ENCODE results near the gene ERP44. TPM values are rescaled to one million over a fixed set of nuclear protein-coding genes. Genes with fewer than 3 reads are reported as not detected.

Gene ERP44
- total and polyA plus RNA-seq, 7 experiments from 2014 or later: 9.8 to 38.2 (median 16.0) TPM

DNA sequence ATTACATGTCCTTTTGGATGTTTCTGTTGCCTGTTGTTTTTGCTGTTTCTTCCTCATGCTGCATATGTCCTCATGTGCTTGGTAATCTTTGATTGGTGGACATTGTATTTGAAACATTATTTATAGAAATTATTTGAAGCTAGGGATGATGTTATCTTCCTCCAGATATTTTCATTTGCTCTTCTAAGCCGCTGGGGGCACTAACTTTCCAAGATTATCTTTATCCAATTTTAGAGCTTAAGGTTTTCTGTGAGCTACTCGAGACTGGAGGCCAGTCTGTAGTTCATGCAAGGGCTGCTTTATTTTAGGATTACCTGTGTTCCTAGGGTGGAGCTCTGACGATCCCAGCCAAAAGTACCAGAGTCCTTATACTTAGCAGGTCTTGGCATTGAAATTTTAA lies 151.4 kb downstream of the ERP44 start:
- Mint-ChIP-seq H3K9me3 (peaks cover 0 to 4% (median 0%) of the 10 kb centered on the region in 11 donors), H3K27me3 (no peaks in the 10 kb centered on the region), H3K4me1 (peaks cover 0 to 32% (median 25%) of the 10 kb centered on the region in 7 donors), H3K36me3 (peaks cover 0 to 44% (median 32%) of the 10 kb centered on the region in 5 donors), H3K4me3 (no peak overlapping the region), H3K27ac (peak overlapping the region in 2 of 9 donors; percentile 21 to 49)
- intact Hi-C loops (cut with micrococcal nuclease): loop anchor here in 1 of 2 donors (5.0 kb wide), 1 partner anchor 40 kb away; the partner anchor contains the start of gene STX17
- ATAC-seq (no peak), DNase-seq (no peak)
- ChIA-PET CTCF (interaction anchor here (0.8 kb wide), 1 partner anchor 269 kb away, joined by 6 read pairs; no protein-coding TSS in a partner anchor), POLR2A (interaction anchor here (0.7 to 1.2 kb wide), 2 partner anchors 33 to 41 kb away, joined by 3 read pairs; partner anchors contain the start of gene STX17)
- Histone ChIP-seq H3K4me1 (ENCODE audit: control insufficient read depth in 2 of 2, insufficient read depth in 2 of 2, low read length in 2 of 2) (no peaks in the 10 kb centered on the region), H3K27me3 (ENCODE audit: control insufficient read depth in 2 of 2, insufficient read depth in 2 of 2, low read length in 2 of 2) (no peaks in the 10 kb centered on the region), H3K36me3 (ENCODE audit: control insufficient read depth in 2 of 3, insufficient read depth in 3 of 3, low read length in 3 of 3) (peaks cover 0 to 9% (median 0%) of the 10 kb centered on the region in 3 experiments), H3K27ac (ENCODE audit: low read depth, low read length) (no peak overlapping the region), H3K4me3 (ENCODE audit: low read length) (no peak overlapping the region), H3K9me3 (ENCODE audit: control insufficient read depth in 2 of 3, low read length in 3 of 3) (no peaks in the 10 kb centered on the region)

DNA sequence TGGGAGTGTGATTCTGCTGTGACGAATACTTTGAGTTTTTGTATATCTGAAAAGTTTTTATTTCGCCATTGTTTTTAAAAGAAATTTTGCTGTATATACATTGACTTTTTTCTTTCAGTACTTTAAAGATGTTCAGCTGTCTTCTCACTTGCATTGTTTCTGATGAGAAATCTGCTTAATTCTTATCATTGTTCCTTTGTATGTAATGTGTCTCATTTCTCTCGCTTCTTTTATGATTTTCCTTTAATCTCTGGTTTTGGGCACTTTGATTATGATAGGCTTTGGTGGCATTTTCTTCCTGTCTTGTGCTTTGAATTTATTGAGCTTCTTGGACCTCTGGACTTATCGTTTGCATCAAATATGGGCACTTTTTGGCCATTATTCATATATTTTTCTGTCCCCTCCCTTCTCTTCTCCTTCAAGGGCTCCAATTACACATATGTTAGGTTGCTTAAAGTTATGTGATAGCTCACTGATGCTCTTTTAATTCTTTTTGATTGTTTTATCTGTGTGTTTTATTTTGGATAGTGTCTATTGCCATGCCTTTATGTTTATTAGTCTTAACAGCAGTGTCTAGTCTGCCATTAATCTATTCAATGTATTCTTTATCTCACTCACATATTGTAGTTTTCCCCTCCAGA lies 161.7 kb downstream of the ERP44 start:
- Histone ChIP-seq H3K4me1 (ENCODE audit: control insufficient read depth in 2 of 2, insufficient read depth in 2 of 2, low read length in 2 of 2) (no peaks in the 10 kb centered on the region), H3K4me3 (ENCODE audit: low read length) (no peak overlapping the region), H3K36me3 (ENCODE audit: control insufficient read depth in 2 of 3, insufficient read depth in 3 of 3, low read length in 3 of 3) (peaks cover 0 to 4% (median 0%) of the 10 kb centered on the region in 3 experiments), H3K27ac (ENCODE audit: low read depth, low read length) (no peak overlapping the region), H3K27me3 (ENCODE audit: control insufficient read depth in 2 of 2, insufficient read depth in 2 of 2, low read length in 2 of 2) (no peaks in the 10 kb centered on the region), H3K9me3 (ENCODE audit: control insufficient read depth in 2 of 3, low read length in 3 of 3) (no peaks in the 10 kb centered on the region)
- Mint-ChIP-seq H3K9me3 (peaks cover 4 to 30% (median 11%) of the 10 kb centered on the region in 11 donors), H3K27me3 (no peaks in the 10 kb centered on the region), H3K4me3 (peak overlapping the region in 1 of 10 donors; percentile 11), H3K36me3 (peaks cover 9 to 56% (median 42%) of the 10 kb centered on the region in 5 donors), H3K4me1 (peaks cover 0 to 59% (median 45%) of the 10 kb centered on the region in 7 donors), H3K27ac (peak overlapping the region in 1 of 9 donors; percentile 18)
- ATAC-seq (no peak), DNase-seq (no peak)
- POLR2A ChIA-PET: no interaction called here
- intact Hi-C loops (cut with micrococcal nuclease): no loop called here
- CTCF ChIA-PET: interaction anchor here (0.7 kb wide), 1 partner anchor 1156 kb away, joined by 3 read pairs; no protein-coding TSS in a partner anchor

- Mint-ChIP-seq H3K9me3 (peaks cover 0 to 18% (median 6%) of the 10 kb centered on the region in 11 donors), H3K36me3 (peaks cover 18 to 51% (median 38%) of the 10 kb centered on the region in 5 donors), H3K4me3 (peak overlapping the region in 1 of 10 donors; percentile 27), H3K4me1 (peaks cover 0 to 43% (median 39%) of the 10 kb centered on the region in 7 donors), H3K27me3 (no peaks in the 10 kb centered on the region), H3K27ac (peak overlapping the region in 1 of 9 donors; percentile 40)
- no peak overlapping the region for H3K27ac ChIP-seq (ENCODE audit: low read depth, low read length)
- intact Hi-C loops (cut with micrococcal nuclease): no loop called here
- no peak for DNase-seq
- H3K4me1 ChIP-seq (ENCODE audit: control insufficient read depth in 2 of 2, insufficient read depth in 2 of 2, low read length in 2 of 2): no peaks in the 10 kb centered on the region
- POLR2A ChIA-PET: interaction anchor here (1.8 kb wide), 1 partner anchor 24 kb away, joined by 5 read pairs; no protein-coding TSS in a partner anchor
- no peaks in the 10 kb centered on the region for H3K36me3 ChIP-seq (ENCODE audit: control insufficient read depth in 2 of 3, insufficient read depth in 3 of 3, low read length in 3 of 3)
- CTCF ChIA-PET: interaction anchor here (0.7 kb wide), 1 partner anchor 27 kb away, joined by 3 read pairs; no protein-coding TSS in a partner anchor
- no peaks in the 10 kb centered on the region for H3K9me3 ChIP-seq (ENCODE audit: control insufficient read depth in 2 of 3, low read length in 3 of 3)
- H3K4me3 ChIP-seq (ENCODE audit: low read length): no peak overlapping the region
- no peaks in the 10 kb centered on the region for H3K27me3 ChIP-seq (ENCODE audit: control insufficient read depth in 2 of 2, insufficient read depth in 2 of 2, low read length in 2 of 2)
- no peak for ATAC-seq
Observed at GRCh38 chr9:99931155-99931840, 167.5 kb downstream of the ERP44 start.

DNA sequence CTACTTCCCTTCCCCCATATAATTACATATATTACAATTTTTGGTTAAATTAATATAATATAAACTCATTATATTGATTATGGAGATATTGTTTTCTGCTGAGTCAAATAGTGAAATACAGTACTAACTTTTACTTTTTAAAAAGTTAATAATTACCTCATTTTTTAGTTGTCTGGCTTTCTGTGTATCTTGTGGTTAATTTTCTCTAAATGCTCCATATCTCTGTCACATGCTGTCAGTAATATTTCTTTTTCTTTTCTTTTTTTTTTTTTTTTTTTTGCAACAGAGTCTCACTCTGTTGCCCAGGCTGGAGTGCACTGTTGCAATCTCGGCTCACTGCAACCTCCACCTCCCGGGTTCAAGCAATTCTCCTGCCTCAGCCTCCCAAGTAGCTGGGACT lies 169.1 kb downstream of the ERP44 start:
- Mint-ChIP-seq H3K36me3 (peaks cover 14 to 59% (median 48%) of the 10 kb centered on the region in 5 donors), H3K9me3 (peaks cover 0 to 21% (median 6%) of the 10 kb centered on the region in 11 donors), H3K4me1 (peaks cover 0 to 37% (median 31%) of the 10 kb centered on the region in 7 donors), H3K27me3 (no peaks in the 10 kb centered on the region), H3K4me3 (no peak overlapping the region), H3K27ac (no peak overlapping the region)
- no peak for DNase-seq
- Histone ChIP-seq H3K27ac (ENCODE audit: low read depth, low read length) (no peak overlapping the region), H3K4me3 (ENCODE audit: low read length) (no peak overlapping the region), H3K36me3 (ENCODE audit: control insufficient read depth in 2 of 3, insufficient read depth in 3 of 3, low read length in 3 of 3) (no peaks in the 10 kb centered on the region), H3K9me3 (ENCODE audit: control insufficient read depth in 2 of 3, low read length in 3 of 3) (no peaks in the 10 kb centered on the region), H3K4me1 (ENCODE audit: control insufficient read depth in 2 of 2, insufficient read depth in 2 of 2, low read length in 2 of 2) (no peaks in the 10 kb centered on the region), H3K27me3 (ENCODE audit: control insufficient read depth in 2 of 2, insufficient read depth in 2 of 2, low read length in 2 of 2) (no peaks in the 10 kb centered on the region)
- POLR2A ChIA-PET: no interaction called here
- no peak for ATAC-seq
- CTCF ChIA-PET: no interaction called here
- intact Hi-C loops (cut with micrococcal nuclease): no loop called here

Other genes starting within 250 kb of the ERP44 start
- 10 to 100 TPM; 34.2 to 63.2 (median 51.2) TPM for gene STX17, start 192.3 kb downstream of the ERP44 start, total RNA-seq
- gene STX17, start 192.3 kb downstream of the ERP44 start, polyA plus RNA-seq: 10 to 100 TPM; 33.7 to 38.8 TPM
- gene INVS, start 243 bp upstream of the ERP44 start, total RNA-seq: 10 to 100 TPM; 15.0 to 20.8 (median 20.6) TPM
- 10 to 100 TPM in 1 of 2 donors, 1 to 10 TPM in 1; 6.2 to 10.2 TPM for gene INVS, start 243 bp upstream of the ERP44 start, polyA plus RNA-seq

Measured in naive thymus-derived CD4-positive, alpha-beta T cell (primary cell).